HL-60 (cell line): ENCODE measurements around the gene SORL1.

Experiments used
- DNase-seq, 2 experiments: peaks; one replicate each; pipeline ENCODE4 v3.0.0-alpha.2; 2010 to 2020; ENCODE audit warnings: low read depth in 1 of 2, low spot score in 1 of 2
- H3K27ac ChIP-seq: fragments of 250-450 bp; sonication (Bioruptor Pico); replicated peaks from 2 replicates; pipeline ENCODE4 v1.5.1; 2020; ENCODE audit warnings: mild to moderate bottlenecking, moderate library complexity
- H3K27me3 ChIP-seq: fragments of 250-450 bp; sonication (Bioruptor Pico); 2 replicates; pipeline ENCODE4 v1.5.1; 2021; ENCODE audit warnings: mild to moderate bottlenecking, moderate library complexity; ENCODE audit not compliant: insufficient read depth, poor library complexity, severe bottlenecking
- H3K4me3 ChIP-seq: replicated peaks from 2 replicates; pipeline ENCODE4 v1.5.1; 2011; ENCODE audit warnings: mild to moderate bottlenecking, control low read depth, low read length; ENCODE audit not compliant: insufficient read depth
- CTCF ChIP-seq: IDR thresholded peaks from one replicate; pipeline ENCODE4 v1.5.1; 2011; ENCODE audit warnings: low read length, control low read depth, inconsistent platforms; ENCODE audit not compliant: insufficient read depth
- GABPA ChIP-seq: IDR thresholded peaks from 2 replicates; pipeline ENCODE4 v1.6.1; 2012; ENCODE audit warnings: low read depth
- POLR2AphosphoS5 ChIP-seq: IDR thresholded peaks from 2 replicates; pipeline ENCODE4 v1.6.1; 2012; ENCODE audit warnings: low read depth
- REST ChIP-seq: IDR thresholded peaks from 2 replicates; pipeline ENCODE4 v1.6.1; 2012; ENCODE audit warnings: low read depth; ENCODE audit not compliant: insufficient replicate concordance
- SPI1 ChIP-seq: IDR thresholded peaks from 2 replicates; pipeline ENCODE4 v1.6.1; 2012; ENCODE audit warnings: low read depth, mild to moderate bottlenecking, borderline replicate concordance

Gene SORL1

GRCh38 chr11:121435132-121435531 is 17.0 kb upstream of the SORL1 start:
- H3K27ac ChIP-seq: peak overlapping the region; percentile 73
- peak; percentile 84 to 88 for DNase-seq
- H3K27me3 ChIP-seq: no peaks in the 10 kb centered on the region

GRCh38 chr11:121435551-121436511 is 16.3 kb upstream of the SORL1 start:
- Histone ChIP-seq H3K27ac (peak overlapping the region; percentile 73), H3K4me3 (no peak overlapping the region), H3K27me3 (no peaks in the 10 kb centered on the region)
- DNase-seq: peak; percentile 73 to 89
- TF ChIP-seq POLR2AphosphoS5 (peak; percentile 21; the same call in 1 of the 2 replicates), GABPA (no peak), SPI1 (peak; percentile 64; the same call in 1 of the 2 replicates)

More at GRCh38 chr11:121435132-121435531, 17.0 kb upstream of the SORL1 start:
- TF ChIP-seq GABPA (no peak), REST (no peak), SPI1 (peak; percentile 4; the same call in 1 of the 2 replicates)
- no peak overlapping the region for H3K4me3 ChIP-seq

GRCh38 chr11:121437018-121437685 is 15.0 kb upstream of the SORL1 start:
- no peak overlapping the region for H3K4me3 ChIP-seq
- peak overlapping the region; percentile 73 for H3K27ac ChIP-seq
- peak; percentile 60 to 77 for DNase-seq
- no peaks in the 10 kb centered on the region for H3K27me3 ChIP-seq
- TF ChIP-seq POLR2AphosphoS5: no peak
- TF ChIP-seq SPI1: no peak
- TF ChIP-seq GABPA: no peak
- TF ChIP-seq CTCF: no peak
- TF ChIP-seq REST: no peak

- Histone ChIP-seq H3K4me3 (no peak overlapping the region), H3K27ac (peak overlapping the region; percentile 73)
These were observed 14.4 kb upstream of the SORL1 start for GRCh38 chr11:121437686-121438078.

GRCh38 chr11:121439337-121439736 is 12.8 kb upstream of the SORL1 start:
- no peak for DNase-seq
- Histone ChIP-seq H3K27ac (no peak overlapping the region), H3K4me3 (no peak overlapping the region), H3K27me3 (no peaks in the 10 kb centered on the region)
- TF ChIP-seq GABPA: no peak

More at GRCh38 chr11:121437686-121438078, 14.4 kb upstream of the SORL1 start:
- TF ChIP-seq SPI1: peak; percentile 45; the same call in 1 of the 2 replicates
- TF ChIP-seq POLR2AphosphoS5: no peak
- no peaks in the 10 kb centered on the region for H3K27me3 ChIP-seq
- DNase-seq: peak in 1 of 2 experiments; percentile 45
